NCI-H2029 treated with DMSO at 0.1 percent for 48 hours (cell line): Measurements from ENCODE around the gene IKZF1.

Experiments
- DNase-seq: peaks from one replicate; lab custom pipeline; 2025; lab: John Stamatoyannopoulos, UW

Gene IKZF1

DNA sequence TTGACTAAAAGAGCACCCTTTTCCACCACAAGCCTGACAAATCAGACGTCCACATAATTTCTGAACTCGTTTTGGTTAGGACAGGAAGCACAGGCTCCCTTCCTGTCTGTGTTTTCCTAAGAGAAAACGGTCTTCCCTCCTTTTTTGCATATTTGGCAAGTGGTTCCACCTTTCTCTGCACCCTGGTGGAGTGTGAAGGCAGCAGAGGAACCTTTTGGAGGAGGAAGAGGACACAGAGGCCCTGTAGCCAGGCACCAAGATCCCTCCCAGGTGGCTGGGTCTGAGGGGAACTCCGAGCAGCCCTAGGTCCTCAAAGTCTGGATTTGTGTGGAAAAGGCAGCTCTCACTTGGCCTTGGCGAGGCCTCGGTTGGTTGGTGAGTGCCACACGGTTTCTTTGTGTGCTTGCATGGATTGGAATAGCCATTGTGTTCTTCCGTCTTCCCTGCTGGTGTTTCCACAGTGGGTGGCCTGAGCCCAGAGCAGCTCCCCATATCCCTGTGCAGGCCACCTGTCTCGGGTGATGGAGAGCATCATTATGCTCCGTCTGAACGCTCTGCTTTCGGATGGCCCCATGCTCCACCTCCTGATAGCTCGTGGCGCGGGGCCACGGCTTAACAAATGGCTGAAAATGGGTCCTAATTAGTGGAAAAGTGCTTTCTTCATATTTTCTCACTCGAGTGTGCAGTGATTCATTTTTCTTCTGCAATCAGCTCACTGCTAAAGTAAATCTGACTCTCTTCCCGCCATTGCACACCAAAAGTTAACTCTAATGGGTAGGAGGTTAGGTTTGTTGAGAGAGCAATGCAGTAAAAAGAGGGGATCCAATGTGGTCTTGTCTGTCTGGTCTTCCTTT, 4.2 kb downstream of the IKZF1 start:
- DNase-seq, result no peak

DNA sequence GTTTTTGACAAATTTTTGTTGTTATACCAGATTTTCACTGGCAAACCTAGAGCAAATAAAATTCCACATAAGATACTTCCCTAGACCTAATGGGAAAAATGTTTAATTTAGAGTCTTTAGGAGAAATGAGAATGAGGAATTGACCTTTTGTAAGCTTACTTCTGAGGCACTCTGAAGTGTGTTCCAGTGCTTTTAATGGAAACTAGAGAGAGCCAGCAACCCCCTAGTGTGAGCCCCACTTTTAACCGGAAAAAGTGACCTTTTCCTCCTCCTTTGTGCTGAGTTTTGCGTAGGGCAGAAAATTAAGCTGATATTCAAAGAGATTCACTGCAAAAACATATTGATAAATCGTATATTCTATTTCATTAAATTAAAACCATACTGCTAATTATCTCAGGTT, 5.2 kb downstream of the IKZF1 start:
- no peak for DNase-seq

DNA sequence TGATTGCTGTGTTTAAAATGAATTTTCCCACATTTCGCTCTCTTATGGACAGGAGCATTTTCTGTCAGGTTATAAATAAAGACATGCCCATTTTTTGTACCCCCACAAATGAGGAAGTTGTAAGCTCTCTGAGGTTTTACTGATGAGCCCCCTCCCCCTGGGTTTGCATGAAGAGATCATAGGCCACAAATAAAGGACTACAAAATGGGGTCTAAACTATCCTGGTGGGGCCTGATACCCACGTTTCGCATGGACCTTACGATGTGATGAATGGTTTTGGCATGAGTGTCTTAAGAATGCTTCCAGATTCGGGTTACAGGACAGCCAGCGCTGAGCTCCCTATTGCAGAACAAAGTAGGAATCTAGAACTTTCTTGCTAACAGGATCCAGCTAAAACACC, 5.8 kb downstream of the IKZF1 start:
- no peak for DNase-seq

DNA sequence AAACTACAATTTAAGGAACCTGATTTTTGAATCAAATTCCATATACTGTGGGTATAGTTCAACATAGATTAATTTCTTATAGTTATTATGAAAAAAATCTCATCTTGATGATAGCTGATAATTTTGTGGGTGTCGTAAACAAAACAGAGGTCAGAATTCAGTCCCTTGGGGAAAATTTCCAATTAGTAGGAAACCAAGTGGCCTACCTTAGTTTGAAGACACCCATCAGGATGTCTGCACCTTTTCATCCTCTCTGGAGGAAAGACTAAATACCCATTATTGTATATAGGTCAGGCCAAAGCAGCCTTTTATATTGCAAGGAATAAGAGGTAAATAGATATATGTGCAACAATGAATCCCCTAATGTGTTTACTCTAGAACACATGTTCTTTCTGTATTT, 6.4 kb downstream of the IKZF1 start:
- no peak for DNase-seq

DNA sequence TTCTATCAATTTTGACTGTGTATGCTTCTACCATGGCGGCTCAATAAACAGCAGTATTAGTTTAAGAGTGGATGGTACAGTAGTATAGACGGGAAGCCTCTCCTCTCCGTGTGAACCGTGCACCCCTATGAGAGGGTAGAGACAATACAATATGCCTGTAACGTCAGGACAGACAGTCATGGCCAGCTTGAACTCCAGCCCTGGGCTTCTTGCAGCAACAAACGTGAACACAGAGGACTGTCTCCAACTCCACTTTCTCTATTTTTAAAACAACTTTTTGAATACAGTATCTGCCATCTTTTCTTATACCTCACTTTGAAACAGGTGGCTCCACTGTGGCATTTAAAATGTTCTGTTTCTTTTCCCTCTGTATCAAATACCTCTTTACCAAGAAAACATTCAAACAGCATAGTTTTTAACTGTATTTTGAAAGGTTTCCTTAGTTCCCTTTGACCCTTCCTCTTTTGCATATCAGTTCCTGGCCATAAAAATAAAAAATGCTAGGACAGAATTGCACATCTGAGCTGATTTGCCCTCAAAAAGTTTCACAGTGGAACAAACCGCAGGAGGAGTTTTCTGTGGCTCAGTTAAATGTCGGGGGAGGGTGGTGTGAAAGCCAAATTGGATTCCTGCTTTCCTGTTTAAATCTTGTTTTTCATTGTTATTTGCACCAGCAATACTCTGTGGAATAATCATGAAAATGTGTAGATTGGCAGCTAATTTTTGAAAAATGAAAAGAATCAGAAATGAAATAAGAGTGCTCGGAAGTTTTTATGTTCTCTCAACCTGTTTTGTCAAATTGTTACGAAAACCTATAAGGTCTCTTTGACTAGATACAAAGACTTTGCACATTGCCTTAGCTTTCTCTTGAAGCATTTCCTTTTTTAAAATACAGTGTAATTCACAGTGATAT, 8.0 kb downstream of the IKZF1 start:
- no peak for DNase-seq

DNA sequence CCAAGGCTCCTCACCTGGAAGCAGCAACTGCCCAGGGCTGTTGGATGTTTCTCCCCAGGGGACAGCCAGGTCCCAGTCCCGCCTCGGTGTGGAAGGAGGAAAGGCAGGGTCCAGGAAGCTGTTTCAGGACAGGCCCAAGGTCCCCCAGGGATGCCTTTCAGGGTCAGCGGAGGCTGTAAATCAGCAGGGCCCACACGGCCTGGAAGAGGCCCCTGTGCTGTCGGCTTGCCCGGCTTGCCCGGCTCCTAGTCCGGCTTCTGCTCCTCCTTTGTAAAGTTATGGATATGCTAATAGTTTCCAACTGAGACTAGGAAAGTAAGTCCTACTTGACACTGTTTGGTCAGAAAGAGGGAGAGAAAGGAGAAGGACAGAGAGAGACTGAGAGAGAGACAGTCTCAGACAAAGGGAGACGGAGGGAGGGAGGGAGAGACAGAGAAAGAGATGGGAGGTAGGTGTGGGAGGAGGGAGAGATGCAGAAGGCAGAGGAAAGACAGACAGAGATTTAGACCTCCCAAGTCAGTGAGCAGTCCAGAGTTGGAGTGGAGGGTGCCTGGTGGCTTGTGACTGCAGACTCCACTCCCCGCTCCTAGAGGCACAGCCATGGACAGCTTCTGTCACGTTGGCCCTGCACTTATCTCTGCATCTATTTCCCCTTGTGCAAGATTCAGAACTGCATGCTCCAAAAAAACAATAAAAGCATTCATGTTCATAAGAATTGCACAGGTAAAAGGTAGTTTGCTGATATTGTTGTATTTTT, 10.5 kb downstream of the IKZF1 start:
- no peak for DNase-seq

DNA sequence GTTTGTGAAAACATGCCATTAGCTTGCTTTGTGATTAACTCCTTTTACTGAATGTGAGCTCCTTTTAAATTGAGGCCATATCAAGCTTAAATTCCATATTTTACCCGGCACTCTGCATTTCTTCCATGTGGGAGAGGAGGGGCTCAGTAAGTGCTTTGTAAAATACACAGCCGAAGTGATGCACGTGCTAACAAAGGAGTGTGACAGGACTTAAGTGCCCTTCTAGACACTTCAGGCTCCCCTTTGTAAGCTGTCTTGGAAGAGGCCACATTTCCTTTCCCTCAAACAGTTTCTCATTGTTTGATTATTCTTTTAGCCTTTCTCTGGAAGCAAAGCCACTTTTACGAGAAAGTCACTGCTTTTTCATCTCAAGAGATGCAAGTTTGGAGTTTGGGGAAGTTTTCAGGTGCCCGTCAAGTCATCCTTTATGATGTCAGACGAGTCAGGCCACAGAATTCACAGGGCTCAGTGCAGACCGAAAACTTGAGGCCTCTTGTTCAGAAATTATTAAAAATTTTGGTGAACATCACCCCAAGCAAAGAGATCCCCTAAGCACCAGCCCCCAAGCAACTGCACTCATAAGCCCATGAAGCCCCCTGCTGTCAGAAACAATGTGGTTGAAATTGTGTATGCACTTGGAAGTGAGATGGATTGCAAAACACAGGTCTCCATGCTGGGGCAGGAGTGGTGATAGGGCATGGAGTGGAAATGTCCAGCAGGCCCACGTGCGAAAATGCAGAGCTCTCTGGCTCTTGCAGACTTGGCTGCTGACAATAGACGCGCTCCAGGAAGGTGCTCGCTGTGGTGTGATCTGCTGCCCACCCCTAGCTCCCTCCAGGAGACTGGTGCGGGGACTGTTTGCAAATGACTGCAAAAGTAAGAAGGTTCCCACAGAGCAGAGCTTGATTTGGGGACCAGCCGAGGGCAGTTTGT, 11.5 kb downstream of the IKZF1 start:
- no peak for DNase-seq

DNA sequence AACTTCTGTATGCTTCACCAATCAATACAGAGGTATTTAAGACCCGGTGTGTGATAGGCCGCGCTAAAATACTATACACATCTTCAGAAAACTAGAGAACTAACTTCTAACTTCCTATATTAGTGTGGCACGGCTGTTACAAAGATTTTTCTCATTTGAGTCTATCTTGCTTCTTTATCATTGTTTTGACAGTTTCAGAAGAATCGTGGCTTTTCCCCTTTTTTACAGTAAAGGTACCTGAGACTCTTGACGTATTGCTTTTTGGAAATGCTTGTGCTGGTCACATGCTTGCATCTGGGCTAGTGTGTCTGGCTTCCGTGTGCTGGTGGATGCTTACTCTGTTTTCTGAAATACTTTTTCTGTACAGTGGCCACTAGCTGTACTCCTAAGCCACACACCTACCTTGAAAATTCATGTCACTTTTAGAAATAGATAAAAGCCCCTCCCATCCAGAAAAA, 12.7 kb downstream of the IKZF1 start:
- no peak for DNase-seq

DNA sequence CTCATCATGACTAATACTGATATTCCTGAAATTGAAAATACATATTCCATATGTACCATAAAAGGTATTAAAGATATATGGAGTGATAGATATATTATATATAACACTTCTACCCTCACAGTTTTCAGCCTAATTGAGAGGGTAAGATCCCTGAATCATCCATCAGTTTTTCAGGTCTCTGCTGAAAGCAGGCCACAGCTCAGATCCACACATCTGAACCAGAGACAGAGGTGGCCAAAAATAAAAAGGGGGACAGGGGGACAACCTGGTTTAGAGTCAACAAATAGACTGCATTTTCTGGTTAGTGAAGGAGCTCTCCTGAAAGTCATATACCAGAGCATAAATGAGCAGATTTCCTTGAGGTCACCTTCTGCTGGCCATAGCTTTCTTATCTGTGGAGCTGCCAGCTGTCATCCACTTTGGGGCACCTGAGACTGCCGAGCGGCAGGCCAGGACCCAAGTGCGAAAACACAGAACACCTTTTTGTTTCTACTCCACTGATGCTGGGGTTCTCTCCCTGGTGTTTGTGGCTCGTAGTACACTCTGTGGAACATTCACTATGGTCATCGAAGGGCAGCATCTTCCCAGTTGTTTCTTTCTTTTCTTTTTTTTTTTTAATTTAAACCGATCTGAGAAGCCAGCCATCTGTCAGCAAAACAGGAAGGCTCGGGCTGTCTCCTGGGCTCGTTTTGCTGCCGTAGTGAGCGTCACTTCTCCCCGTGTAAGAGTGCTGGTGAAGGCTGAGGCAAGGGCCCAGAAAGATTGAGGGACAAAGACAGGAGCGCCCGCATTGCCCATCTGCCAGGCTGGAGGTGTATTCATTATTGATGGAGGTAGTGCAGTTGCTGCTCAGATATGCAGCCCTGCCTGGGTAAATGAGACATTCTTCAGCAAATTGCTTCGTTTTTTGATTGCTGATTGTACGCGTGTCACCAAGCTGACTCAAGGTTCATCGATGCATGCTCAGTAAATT, 13.5 kb downstream of the IKZF1 start:
- DNase-seq, result no peak

DNA sequence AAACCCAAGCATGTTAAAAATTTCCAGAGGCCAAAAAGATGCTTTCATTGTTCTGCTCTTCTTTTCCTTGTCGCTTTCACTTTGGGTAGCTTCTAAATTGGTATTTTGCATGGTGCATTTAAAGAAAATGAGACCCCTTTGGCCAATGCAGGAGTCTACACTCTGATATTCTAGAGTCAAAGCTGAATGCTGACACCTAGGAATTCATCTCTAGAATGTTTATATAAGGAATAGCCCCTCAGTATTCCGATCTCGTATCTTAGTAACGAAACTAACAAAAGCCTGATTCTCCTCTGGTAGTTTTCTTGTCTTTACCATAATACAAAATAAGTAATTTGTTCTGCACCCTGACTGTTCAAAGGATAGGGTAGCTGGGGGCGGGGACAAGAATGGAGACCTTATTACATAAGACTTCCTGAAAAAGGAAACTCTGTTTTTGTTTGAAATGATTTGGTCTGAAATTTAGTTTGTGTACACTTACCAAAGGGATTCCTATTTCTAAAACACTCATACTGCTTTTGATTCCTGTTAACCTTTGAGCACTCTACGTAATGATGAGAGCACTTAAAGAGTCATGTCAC, 17.1 kb downstream of the IKZF1 start:
- no peak for DNase-seq

DNA sequence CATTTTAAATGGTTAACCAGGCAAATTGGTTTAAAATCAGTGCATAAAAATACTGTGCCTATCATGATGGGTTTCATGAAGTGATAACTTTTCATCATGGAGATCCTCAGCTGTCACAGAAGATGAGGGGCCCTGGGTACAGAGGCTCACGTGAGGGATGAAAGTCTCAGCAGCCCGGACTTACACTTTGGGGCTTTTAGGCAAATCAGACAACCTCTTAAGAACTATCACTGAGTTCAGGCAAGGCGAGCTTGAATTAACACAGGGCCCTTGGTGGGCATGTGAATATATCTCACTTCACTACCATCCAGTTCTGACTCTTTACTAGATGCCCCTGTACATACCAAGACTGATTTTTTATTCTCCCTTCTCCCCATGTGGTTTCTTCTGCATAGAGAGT, 19.6 kb downstream of the IKZF1 start:
- no peak for DNase-seq

DNA sequence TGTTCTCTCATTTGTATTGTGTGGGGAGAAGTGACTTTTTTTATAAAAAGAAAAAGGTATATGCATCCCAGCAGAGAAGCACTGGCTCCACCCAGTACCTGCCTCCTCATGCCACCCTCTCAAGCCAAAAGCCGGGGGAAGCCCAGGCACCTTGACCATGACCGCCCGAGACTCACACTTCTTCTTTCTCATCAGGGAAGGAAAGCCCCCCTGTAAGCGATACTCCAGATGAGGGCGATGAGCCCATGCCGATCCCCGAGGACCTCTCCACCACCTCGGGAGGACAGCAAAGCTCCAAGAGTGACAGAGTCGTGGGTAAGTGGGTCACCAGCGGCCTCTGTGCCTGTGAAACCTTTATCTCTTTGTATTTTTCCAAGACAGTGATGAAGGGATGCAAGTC, 22.9 kb downstream of the IKZF1 start:
- no peak for DNase-seq

DNA sequence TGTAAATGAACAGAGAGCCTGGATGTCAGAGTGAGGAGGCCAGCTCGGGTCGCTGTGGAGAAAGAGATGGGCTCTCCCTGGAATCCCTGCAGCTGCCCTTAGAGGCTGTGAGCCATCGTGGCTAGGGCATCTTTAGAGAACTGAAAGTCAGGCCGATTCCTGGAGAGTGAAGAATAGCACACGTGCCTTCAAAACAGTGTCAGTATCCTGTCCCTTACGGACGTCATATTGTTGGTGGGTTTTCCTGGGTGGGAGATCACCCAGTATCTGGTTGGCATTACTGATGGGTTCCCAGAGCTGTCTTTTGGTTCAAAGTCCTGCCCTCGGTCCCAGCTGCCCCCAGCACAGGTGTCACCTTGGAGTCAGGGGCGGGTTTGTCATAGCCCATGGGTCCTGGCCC, 25.3 kb downstream of the IKZF1 start:
- DNase-seq, result no peak

DNA sequence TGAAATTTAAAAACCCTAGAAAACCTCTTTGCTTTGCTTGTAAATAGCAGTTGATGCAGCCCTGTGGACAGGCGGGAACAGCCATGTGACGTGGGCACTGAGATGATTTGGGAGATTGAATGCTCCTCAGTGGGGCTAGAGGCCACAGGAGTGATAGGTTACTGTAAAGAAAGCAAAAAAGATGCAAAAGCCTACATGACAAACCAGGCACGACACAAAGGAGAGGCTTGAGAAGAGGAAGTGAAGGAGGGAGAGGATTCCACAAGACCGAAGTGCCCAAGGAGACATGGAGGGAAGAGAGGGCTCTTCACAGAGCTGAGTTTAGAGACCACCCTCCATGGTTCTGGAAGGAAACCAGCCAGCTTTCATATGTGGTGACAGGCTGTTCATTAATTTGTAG, 25.7 kb downstream of the IKZF1 start:
- no peak for DNase-seq

DNA sequence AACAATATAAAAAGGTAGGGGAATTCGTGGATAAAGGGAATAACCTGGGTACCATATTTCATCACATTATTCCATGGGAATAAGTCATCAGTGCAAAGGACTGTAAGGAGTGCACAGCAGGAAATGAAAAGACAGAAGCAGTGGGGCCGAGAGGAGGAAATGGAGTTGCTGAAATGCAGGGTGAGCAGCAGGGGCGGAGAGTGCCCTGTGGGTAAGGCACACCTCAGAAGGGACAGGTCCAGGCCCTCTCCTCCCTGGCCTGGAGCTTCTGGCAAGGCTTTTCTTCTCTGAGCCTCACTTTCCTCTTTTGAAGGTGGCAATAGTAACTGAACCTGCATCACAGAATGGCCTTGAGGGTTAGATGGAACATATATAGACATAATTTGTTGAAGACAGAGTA, 26.2 kb downstream of the IKZF1 start:
- no peak for DNase-seq

DNA sequence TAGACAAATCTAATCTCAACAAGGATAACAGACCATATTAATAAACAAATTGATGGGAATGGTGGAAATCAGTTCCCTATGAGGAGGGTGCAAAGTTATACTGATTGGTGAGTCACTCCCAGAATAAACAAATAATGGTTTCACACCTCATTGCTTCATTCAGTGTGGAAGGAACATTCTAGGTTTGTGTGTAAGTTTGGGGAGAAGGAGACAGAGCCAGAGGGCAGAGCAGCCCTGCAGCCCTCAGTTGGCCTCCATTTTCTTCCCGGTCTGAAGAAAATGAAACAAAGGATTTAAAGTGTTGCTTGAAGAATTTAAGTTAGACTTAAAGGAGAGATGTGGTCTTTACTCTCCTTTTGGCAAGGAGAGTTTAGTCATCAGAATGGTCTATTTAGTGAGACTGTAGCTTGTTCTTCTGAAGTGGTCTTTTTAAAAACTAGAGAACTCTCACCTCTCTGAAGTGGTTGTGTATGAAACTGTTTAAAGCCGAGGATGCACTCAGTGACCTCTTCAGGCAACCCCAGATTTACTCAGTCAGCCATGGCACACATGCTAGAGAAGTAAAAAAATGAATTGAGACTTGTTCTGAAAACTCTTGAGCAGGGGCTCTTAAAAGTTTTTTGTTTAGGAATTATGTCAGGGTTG, 27.2 kb downstream of the IKZF1 start:
- DNase-seq, result no peak

DNA sequence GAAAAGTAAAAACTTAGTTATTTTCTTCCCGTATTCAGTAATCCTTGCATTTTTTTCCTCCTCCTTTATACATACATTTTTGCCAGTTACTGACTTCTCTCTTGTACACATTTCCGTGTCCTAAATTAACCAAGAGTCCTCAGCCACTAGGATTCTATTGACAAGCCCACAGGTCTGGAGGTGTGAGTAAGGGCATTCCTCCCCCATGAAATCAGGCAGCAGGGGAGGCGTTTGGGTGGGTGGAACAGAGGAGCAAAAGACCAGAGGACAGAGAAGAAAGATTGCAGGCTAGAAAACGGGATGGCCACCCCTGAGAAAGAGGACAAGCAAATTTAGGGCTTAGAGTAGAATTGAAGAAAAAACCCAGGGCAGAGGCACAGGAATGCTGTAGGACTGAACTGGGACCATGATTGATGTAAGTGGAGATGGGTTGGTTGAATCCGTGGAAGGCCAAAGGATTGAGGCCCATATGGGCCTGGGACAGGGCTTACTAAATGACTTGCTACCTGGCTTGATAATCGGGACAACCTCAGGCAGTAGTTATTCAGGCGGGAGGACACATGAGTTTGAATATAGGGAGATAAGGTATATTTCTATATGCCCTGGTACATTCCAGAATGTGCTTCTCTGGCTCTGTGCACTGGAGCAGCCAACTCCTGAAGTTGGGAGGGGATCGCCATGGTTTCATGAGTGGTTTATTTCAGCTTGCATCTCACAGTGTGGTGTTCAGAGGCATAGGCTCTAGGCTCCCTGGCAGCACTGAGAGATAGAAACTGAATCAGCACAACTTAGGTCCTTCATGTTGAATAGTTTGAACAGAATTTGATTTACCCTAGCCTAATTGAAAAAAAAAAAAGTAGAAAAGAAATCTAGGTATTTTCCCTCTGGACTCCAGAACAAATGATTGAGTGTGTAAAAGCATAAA, 28.0 kb downstream of the IKZF1 start:
- DNase-seq, result no peak

DNA sequence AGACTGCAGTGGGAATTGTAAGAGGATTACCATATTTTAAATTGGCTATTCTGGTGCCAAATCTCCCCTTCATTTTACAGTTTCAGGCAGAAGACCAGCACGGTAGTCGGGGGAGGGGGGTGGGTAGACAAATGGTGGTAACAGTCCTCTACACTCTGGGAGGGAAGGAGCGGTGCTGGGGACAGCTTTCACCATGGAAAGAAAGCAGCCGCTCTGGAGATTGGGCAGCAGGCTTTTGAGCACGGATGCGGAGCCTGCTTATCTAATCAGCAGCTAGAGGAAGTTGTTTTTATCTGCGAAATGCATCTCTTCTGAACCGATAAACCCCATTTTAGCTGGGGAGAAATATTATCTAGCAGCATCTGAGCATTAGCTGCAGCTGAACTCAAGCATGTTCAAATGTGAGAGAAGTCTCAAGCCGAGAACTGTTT, 28.7 kb downstream of the IKZF1 start:
- DNase-seq, result no peak
